Endothelial cell of umbilical vein (primary cell): Measurements from ENCODE around the gene POU2F3. TPM values are rescaled to one million over a fixed set of nuclear protein-coding genes. Genes with fewer than 3 reads are reported as not detected.

Experiments
- BruUV-seq: library from RNA; stranded (reverse); fragments of 400-500 nt; replicated peaks from 2 replicates; lab custom pipeline; 2021; lab: Mats Ljungman, UMichigan
- CTCF ChIA-PET: fragments of 300-600, 350-600 bp; sonication (Branson Sonifier 250); formaldehyde crosslinking; loops from one replicate; lab custom pipeline; 2021; ENCODE audit warnings: antibody characterized with exemption, inconsistent platforms; lab: Charles Lee
- POLR2A ChIA-PET: fragments of 300-600, 350-600 bp; sonication (Branson Sonifier 250); formaldehyde crosslinking; loops from one replicate; lab custom pipeline; 2021; ENCODE audit warnings: antibody characterized with exemption, inconsistent platforms; lab: Charles Lee
- DNase-seq: peaks from one replicate; pipeline ENCODE4 v3.0.0-alpha.2; 2011; ENCODE audit warnings: low read depth, low spot score
- FAIRE-seq: peaks from 2 replicates; lab custom pipeline; 2011; peaks lifted over from hg19 to GRCh38; lab: Jason Lieb, UNC
- H2AFZ ChIP-seq: 2 replicates; pipeline ENCODE4 v1.6.0; 2012; ENCODE audit warnings: low read depth, low read length, control low read depth, inconsistent platforms
- H3K27ac ChIP-seq: 2 replicates; pipeline ENCODE4 v1.5.1; 2011; ENCODE audit warnings: low read depth, mild to moderate bottlenecking, control low read depth, low read length, moderate library complexity; ENCODE audit not compliant: insufficient read depth
- H3K27me3 ChIP-seq, 2 experiments: 2 replicates each; pipeline versions ENCODE4 v1.6.0 to v1.6.1; 2011; ENCODE audit warnings: low read length in 2 of 2, mixed read lengths in 1 of 2; ENCODE audit not compliant: control insufficient read depth in 2 of 2, insufficient read depth in 2 of 2
- H3K36me3 ChIP-seq, 2 experiments: 2 replicates in 1 of 2; 3 replicates in 1 of 2; pipeline ENCODE4 v1.5.1; 2011; ENCODE audit warnings: low read length in 2 of 2, mild to moderate bottlenecking in 1 of 2, moderate library complexity in 1 of 2; ENCODE audit not compliant: control insufficient read depth in 2 of 2, insufficient read depth in 2 of 2; ENCODE audit errors: extremely low read depth in 1 of 2
- H3K4me1 ChIP-seq: 3 replicates; pipeline ENCODE4 v1.5.1; 2011; ENCODE audit warnings: mild to moderate bottlenecking, low read length; ENCODE audit not compliant: control insufficient read depth, insufficient read depth; ENCODE audit errors: extremely low read depth
- H3K4me2 ChIP-seq: 2 replicates; pipeline ENCODE4 v1.6.1; 2011; ENCODE audit warnings: low read length, control low read depth, mixed read lengths; ENCODE audit not compliant: insufficient read depth
- H3K4me3 ChIP-seq, 3 experiments: fragments of 200-600 bp in 1 of 3; sonication (generic), shearing (Covaris generic) in 1 of 3; replicated peaks in 1 of 3; 2 replicates each; pipeline ENCODE4 v1.5.1; 2011 to 2016; ENCODE audit warnings: control low read depth in 3 of 3, low read length in 3 of 3, mild to moderate bottlenecking in 2 of 3, inconsistent platforms in 1 of 3, low read depth in 1 of 3, moderate library complexity in 1 of 3; ENCODE audit not compliant: insufficient read depth in 1 of 3
- H3K79me2 ChIP-seq: 2 replicates; pipeline ENCODE4 v1.6.0; 2012; ENCODE audit warnings: low read length, inconsistent platforms; ENCODE audit not compliant: control insufficient read depth, insufficient read depth
- H3K9ac ChIP-seq: replicated peaks from 2 replicates; pipeline ENCODE3; 2011; ENCODE audit warnings: low read length, control low read depth; ENCODE audit not compliant: insufficient read depth; ENCODE audit errors: extremely low read depth
- H3K9me1 ChIP-seq: replicated peaks from 3 replicates; pipeline ENCODE4 v1.6.0; 2011; ENCODE audit warnings: mild to moderate bottlenecking, low read length; ENCODE audit not compliant: control insufficient read depth, insufficient read depth; ENCODE audit errors: extremely low read depth
- H3K9me3 ChIP-seq: replicated peaks from 2 replicates; pipeline ENCODE4 v1.5.1; 2012; ENCODE audit warnings: low read length, inconsistent platforms; ENCODE audit not compliant: control insufficient read depth, insufficient read depth
- H4K20me1 ChIP-seq: replicated peaks from 2 replicates; pipeline ENCODE3; 2011; ENCODE audit warnings: mild to moderate bottlenecking, low read length; ENCODE audit not compliant: control insufficient read depth, insufficient read depth; ENCODE audit errors: extremely low read depth
- CTCF ChIP-seq, 2 donors: IDR thresholded peaks; 1 replicate in 1 of 2; 2 replicates in 1 of 2; pipeline ENCODE4 v1.5.1; 2011; ENCODE audit warnings: low read length in 2 of 2, mild to moderate bottlenecking in 2 of 2, moderate library complexity in 2 of 2, control low read depth in 1 of 2, inconsistent platforms in 1 of 2, low read depth in 1 of 2; ENCODE audit not compliant: insufficient read depth in 1 of 2; ENCODE audit errors: extremely low read depth in 1 of 2
- GATA2 ChIP-seq: IDR thresholded peaks from 2 replicates; pipeline ENCODE4 v1.7.0; 2011; ENCODE audit warnings: low read depth, mild to moderate bottlenecking, moderate library complexity, mixed read lengths, low read length; ENCODE audit not compliant: insufficient read length, insufficient read depth
- JUN ChIP-seq: IDR thresholded peaks from 2 replicates; pipeline ENCODE4 v1.6.1; 2011; ENCODE audit warnings: borderline replicate concordance, low read depth; ENCODE audit not compliant: insufficient read length, insufficient read depth
- MYC ChIP-seq: IDR thresholded peaks from one replicate; pipeline ENCODE4 v1.6.1; 2011; ENCODE audit warnings: mild to moderate bottlenecking, low read depth, low read length
- POLR2A ChIP-seq: IDR thresholded peaks from 2 replicates; pipeline ENCODE4 v1.6.1; 2012; ENCODE audit warnings: low read depth, mild to moderate bottlenecking, control low read depth, low read length
- dilution Hi-C: fragments of 300-500 bp; cut with MboI; formaldehyde crosslinking; loops from one replicate; pipeline ENCODE4 v1.15.0; 2019; ENCODE audit warnings: low sequenced_read_pairs; ENCODE audit not compliant: extremely low pct_ligation_motif_present
- intact Hi-C: fragments of 100-400 bp; cut with micrococcal nuclease; formaldehyde crosslinking; loops from one replicate; pipeline ENCODE4 v1.10.0; 2022
- polyA plus RNA-seq, 4 experiments: library from polyadenylated mRNA; depleted of rRNA in 3 of 4; stranded (reverse) in 3 of 4; unstranded in 1 of 4; fragments of >200 nt; gene quantifications; 2 replicates each; pipeline versions ENCODE4 v1.2.1 to v1.2.3, GENCODE V29; 2011 to 2012; ENCODE audit warnings: missing spikeins in 1 of 4
- total RNA-seq: library from RNA; stranded (reverse); gene quantifications from 2 replicates; pipeline ENCODE4 v1.2.3, GENCODE V29; 2021

Gene POU2F3
- total and polyA plus RNA-seq, 2 donors (not counting 3 experiments of a cell fraction or from before 2014, with no cell fraction given), result 0.06 TPM; not detected in 1

GRCh38 chr11:120192831-120193625 is 46.9 kb upstream of the POU2F3 start:
- no peaks in the 10 kb centered on the region for H3K79me2 ChIP-seq
- H3K4me2 ChIP-seq, result no peak overlapping the region
- CTCF ChIA-PET, result interaction anchor here (0.9 to 1.6 kb wide), 5 partner anchors 11 to 110 kb away, joined by 3 to 4 read pairs (median 3); no protein-coding TSS in a partner anchor
- H4K20me1 ChIP-seq, result no peaks in the 10 kb centered on the region
- POLR2A ChIA-PET, result no interaction called here
- H3K36me3 ChIP-seq, result no peaks in the 10 kb centered on the region
- intact Hi-C loops, result loop anchor here (5.0 kb wide), 1 partner anchor 1649 kb away; no protein-coding TSS in a partner anchor
- no peak overlapping the region for H3K27ac ChIP-seq
- peaks cover 8 to 14% of the 10 kb centered on the region in 2 experiments for H3K27me3 ChIP-seq
- H2AFZ ChIP-seq, result no peak overlapping the region
- no peaks in the 10 kb centered on the region for H3K4me1 ChIP-seq
- no peaks in the 10 kb centered on the region for H3K9me3 ChIP-seq
- H3K9me1 ChIP-seq, result no peaks in the 10 kb centered on the region
- dilution Hi-C loops, result no loop called here
- TF ChIP-seq CTCF (IDR thresholded peaks at IDR 0.05; ENCODE audit: extremely low read depth in 1 of 2, insufficient read depth in 1 of 2, low read depth in 1 of 2, low read length in 2 of 2) (no peak), GATA2 (no peak), MYC (no peak), POLR2A (no peak), JUN (no peak)
- no TSS peak for BruUV-seq
- H3K4me3 ChIP-seq, result no peak overlapping the region
- DNase-seq (no peak), FAIRE-seq (no peak)
- no peak overlapping the region for H3K9ac ChIP-seq
